Measurements from ENCODE around the gene ENPP7. TPM values are rescaled to one million over a fixed set of nuclear protein-coding genes. Genes with fewer than 3 reads are reported as not detected.
"Not testable (repeated sequence)": the region's sequence is repeated elsewhere in the genome, so short reads cannot be mapped to it uniquely, and the experiment has no call there.

The ENPP7 gene
- polyA plus RNA-seq, 1 donor from 2014 or later = 0.89 TPM

- no peaks in the 10 kb centered on the region for H3K36me3 Mint-ChIP-seq
- H3K9me3 Mint-ChIP-seq = no peaks in the 10 kb centered on the region
- H3K27ac Mint-ChIP-seq = peak overlapping the region in 2 of 3 donors; percentile 77
- peaks cover 34% of the 10 kb centered on the region for H3K27me3 Mint-ChIP-seq
- no peak overlapping the region for H3K4me3 Mint-ChIP-seq
- peaks cover 8 to 14% (median 12%) of the 10 kb centered on the region in 3 donors for H3K4me1 Mint-ChIP-seq
Measured at GRCh38 chr17:79746889-79747507, 16.3 kb downstream of the ENPP7 start.

DNA sequence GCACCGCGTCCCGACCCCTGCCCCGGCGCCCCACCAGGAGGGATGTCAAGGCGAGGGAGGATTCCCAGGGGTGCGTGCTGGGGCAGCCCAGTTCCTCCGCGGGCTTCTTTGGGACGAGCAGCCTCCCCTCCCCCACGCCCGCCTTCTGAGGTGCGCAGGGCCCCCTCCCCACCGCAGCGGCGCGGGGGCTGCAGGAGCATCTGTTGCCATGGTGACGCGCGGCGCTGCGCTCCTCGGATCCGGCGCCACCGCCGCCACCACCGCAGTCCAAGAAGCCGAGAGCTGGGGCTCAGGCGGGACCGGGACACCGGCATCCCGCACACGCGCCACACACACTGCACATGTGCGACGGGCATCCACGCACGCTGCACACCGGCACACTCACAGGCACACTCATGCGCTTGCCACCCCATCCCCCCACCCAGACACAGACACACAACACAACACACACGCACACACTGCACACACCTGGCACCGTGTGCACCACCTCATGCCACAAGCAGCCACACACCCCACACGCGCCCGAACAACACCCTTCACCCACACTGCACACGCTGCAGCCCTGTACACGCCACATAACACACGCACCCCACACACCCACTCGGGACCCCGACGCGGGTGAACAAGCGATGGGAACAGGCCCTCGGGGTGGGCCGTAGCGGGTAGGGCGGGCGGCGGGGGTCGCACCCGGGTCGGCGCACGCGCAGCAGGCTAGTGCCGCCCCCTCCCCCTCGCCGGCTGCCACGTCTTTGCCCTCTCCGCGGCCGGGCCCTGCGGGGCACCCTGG is 17.0 kb downstream of the ENPP7 start:
- H3K36me3 Mint-ChIP-seq = no peaks in the 10 kb centered on the region
- H3K4me3 Mint-ChIP-seq = no peak overlapping the region
- H3K27ac Mint-ChIP-seq = peak overlapping the region; percentile 39 to 77 (median 77)
- H3K9me3 Mint-ChIP-seq = no peaks in the 10 kb centered on the region
- H3K27me3 Mint-ChIP-seq = peaks cover 37% of the 10 kb centered on the region
- H3K4me1 Mint-ChIP-seq = peaks cover 8 to 14% (median 13%) of the 10 kb centered on the region in 3 donors

DNA sequence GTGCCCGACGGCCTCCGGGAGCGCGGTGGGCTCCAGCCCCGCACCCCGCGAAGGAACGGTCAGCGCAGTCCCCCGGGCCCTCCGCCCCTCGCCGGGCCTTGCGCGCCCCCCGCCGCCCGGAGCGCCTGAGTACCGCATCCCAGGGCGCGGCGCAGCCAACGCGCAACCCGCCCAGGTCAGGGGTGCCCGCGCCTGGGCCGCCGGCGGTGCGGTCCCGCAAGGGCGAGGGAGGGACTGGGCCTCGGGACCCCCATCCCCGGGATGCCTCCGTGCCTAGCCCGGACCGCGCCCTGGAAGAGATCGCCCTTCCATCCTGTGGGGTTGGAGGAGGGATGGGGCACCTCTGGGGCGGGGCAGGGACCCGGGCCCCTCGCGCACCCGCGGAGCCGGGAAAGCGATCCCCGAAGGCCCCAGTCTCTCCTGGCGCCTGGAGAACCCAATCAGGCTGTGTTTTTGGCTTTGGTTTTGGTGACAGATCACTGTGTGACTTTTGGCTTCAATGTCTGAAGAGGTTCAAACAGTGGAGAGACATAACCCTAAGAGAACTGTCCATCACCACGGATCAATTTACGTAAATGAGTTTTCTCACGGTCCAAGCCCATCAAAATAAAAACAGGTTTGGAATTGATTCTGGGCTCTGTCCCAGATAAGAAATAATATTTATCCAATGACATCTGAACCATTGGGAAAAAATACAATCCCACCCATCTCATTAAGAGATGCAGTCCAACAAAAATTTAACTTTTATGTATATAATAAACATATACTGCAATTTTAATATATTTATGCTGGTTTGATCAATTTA is 17.8 kb downstream of the ENPP7 start:
- Mint-ChIP-seq H3K9me3 (no peaks in the 10 kb centered on the region), H3K4me1 (peaks cover 8 to 14% (median 13%) of the 10 kb centered on the region in 3 donors), H3K4me3 (no peak overlapping the region), H3K36me3 (no peaks in the 10 kb centered on the region), H3K27ac (no peak overlapping the region), H3K27me3 (peaks cover 40% of the 10 kb centered on the region)

DNA sequence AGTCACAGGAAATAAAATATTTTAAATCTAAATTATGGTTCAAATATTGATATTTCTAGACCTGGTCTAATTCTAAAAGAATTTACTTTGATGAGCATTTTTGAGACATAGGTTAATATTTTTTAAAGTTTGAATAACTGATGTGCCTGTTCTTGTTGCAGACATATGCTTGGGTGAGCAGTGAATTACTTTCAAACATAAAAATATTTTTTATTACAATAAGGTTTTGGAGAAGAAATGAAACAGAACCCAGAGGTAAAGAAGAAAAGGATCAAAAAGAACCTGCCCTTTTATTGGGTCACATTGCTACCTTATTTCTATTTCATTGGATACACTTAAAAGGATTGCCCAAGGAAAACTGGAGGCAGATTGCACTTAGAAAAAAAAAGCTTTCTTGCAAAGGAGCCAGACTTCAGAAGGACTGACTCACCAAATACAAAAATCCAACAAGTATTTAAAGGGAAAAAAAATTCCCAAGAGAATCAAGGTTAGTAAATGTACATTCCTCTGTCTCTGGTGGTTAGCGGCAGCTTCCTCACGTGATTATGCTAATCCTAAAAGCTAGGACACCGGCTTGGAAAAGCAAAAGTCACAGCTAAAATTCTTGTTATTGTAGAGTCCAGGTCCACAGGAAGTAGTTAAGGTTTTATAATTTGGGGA is 18.5 kb downstream of the ENPP7 start:
- no peaks in the 10 kb centered on the region for H3K36me3 Mint-ChIP-seq
- no peaks in the 10 kb centered on the region for H3K9me3 Mint-ChIP-seq
- peaks cover 8 to 14% (median 13%) of the 10 kb centered on the region in 3 donors for H3K4me1 Mint-ChIP-seq
- H3K27me3 Mint-ChIP-seq = peaks cover 44% of the 10 kb centered on the region
- peak overlapping the region in 1 of 3 donors; percentile 68 for H3K27ac Mint-ChIP-seq
- no peak overlapping the region for H3K4me3 Mint-ChIP-seq

GRCh38 chr17:79749958-79750357 is 19.2 kb downstream of the ENPP7 start:
- Mint-ChIP-seq H3K27me3 (peaks cover 49% of the 10 kb centered on the region), H3K36me3 (no peaks in the 10 kb centered on the region), H3K27ac (peak overlapping the region in 1 of 3 donors; percentile 68)

DNA sequence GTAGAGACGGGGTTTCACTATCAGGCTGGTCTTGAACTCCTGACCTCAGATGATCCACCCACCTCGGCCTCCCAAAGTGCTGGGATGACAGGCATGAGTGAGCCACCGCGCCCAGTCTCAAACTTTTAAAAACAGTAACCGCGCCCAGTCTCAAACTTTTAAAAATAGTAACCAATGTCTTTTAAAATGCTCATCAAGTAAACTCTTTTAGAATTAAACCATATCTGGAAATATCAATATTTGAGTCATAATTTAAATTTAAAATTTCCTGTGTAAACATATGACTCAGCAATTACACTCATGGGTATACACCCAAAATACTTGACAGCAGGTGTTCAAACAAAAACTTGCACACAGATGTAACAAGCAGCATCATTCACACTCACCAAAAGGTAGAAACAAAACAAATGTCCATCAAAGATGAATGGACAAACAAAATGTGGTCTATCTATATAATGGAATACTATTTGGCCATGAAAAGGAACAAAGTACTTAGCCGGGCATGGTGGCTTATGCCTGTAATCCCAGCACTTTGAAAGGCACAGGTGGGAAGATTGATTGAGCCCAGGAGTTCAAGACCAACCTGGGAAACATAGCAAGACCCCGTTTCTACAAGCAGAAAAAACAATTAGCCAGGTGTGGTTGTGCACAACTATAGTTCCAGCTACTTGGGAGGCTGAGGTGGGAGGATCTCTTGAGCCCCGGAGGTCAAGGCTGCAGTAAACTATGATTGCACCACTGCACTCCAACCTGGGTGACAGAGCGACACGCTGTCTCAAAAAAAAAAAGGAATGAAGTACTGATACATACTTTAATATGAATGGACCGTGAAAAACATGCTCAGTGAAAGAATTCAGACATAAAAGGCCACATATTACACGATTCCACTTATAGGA is 20.2 kb downstream of the ENPP7 start:
- Mint-ChIP-seq H3K4me1 (peaks cover 3 to 10% (median 8%) of the 10 kb centered on the region in 3 donors), H3K27ac (peak overlapping the region in 1 of 3 donors; percentile 32), H3K9me3 (no peaks in the 10 kb centered on the region), H3K36me3 (no peaks in the 10 kb centered on the region), H3K27me3 (peaks cover 42% of the 10 kb centered on the region), H3K4me3 (no peak overlapping the region)

More at GRCh38 chr17:79749958-79750357, 19.2 kb downstream of the ENPP7 start:
- H3K9me3 Mint-ChIP-seq = no peaks in the 10 kb centered on the region
- no peak overlapping the region for H3K4me3 Mint-ChIP-seq
- peaks cover 8 to 14% (median 13%) of the 10 kb centered on the region in 3 donors for H3K4me1 Mint-ChIP-seq

- Mint-ChIP-seq H3K27me3 (peaks cover 40% of the 10 kb centered on the region), H3K4me1 (peaks cover 3 to 5% (median 4%) of the 10 kb centered on the region in 3 donors), H3K36me3 (no peaks in the 10 kb centered on the region), H3K9me3 (no peaks in the 10 kb centered on the region), H3K4me3 (peak overlapping the region in 1 of 4 donors; percentile 68), H3K27ac (peak overlapping the region in 2 of 3 donors; percentile 46 to 62)
Measured at GRCh38 chr17:79752175-79752574, 21.4 kb downstream of the ENPP7 start.

DNA sequence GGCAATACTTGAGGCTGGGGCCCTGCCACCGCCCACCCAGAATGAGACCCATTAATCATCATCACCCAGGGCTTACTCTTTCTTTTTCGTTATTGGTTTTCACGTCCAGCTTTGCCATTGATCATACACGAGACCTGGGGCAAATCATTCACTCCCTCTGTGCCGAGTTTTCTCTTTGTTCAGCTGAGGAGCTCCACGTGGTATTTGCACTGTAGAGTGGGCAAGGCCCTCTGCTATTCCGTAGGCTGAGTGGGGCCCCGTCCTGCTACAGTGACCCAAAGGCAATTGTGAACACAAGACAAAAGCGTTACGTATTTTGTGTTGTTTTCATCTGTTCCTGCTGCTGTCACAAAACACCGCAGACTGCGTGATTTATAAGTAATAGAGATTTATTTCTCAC is 23.6 kb downstream of the ENPP7 start:
- Mint-ChIP-seq H3K4me3 (no peak overlapping the region), H3K4me1 (peaks cover 0 to 4% (median 1%) of the 10 kb centered on the region in 3 donors), H3K9me3 (no peaks in the 10 kb centered on the region), H3K36me3 (no peaks in the 10 kb centered on the region), H3K27me3 (peaks cover 43% of the 10 kb centered on the region), H3K27ac (no peak overlapping the region)

GRCh38 chr17:79754903-79755302 is 24.2 kb downstream of the ENPP7 start:
- not testable (repeated sequence) for H3K27ac Mint-ChIP-seq, H3K9me3 Mint-ChIP-seq, H3K4me3 Mint-ChIP-seq

GRCh38 chr17:79755591-79755990 is 24.8 kb downstream of the ENPP7 start:
- Mint-ChIP-seq H3K36me3 (no peaks in the 10 kb centered on the region), H3K4me1 (peaks cover 0 to 1% (median 0%) of the 10 kb centered on the region in 3 donors), H3K27ac (no peak overlapping the region), H3K4me3 (no peak overlapping the region), H3K27me3 (peaks cover 42% of the 10 kb centered on the region), H3K9me3 (no peaks in the 10 kb centered on the region)

More at GRCh38 chr17:79754903-79755302, 24.2 kb downstream of the ENPP7 start:
- H3K36me3 Mint-ChIP-seq, H3K4me1 Mint-ChIP-seq: not testable (repeated sequence)
- peaks cover 43% of the 10 kb centered on the region for H3K27me3 Mint-ChIP-seq

- Mint-ChIP-seq H3K27ac (no peak overlapping the region), H3K27me3 (peaks cover 34% of the 10 kb centered on the region), H3K4me3 (no peak overlapping the region), H3K36me3 (no peaks in the 10 kb centered on the region), H3K4me1 (peaks cover 0 to 1% (median 1%) of the 10 kb centered on the region in 3 donors), H3K9me3 (no peaks in the 10 kb centered on the region)
Measured at GRCh38 chr17:79757140-79757745, 26.5 kb downstream of the ENPP7 start.

- Mint-ChIP-seq H3K4me1 (peaks cover 0 to 1% (median 0%) of the 10 kb centered on the region in 3 donors), H3K36me3 (no peaks in the 10 kb centered on the region), H3K27ac (no peak overlapping the region), H3K9me3 (no peaks in the 10 kb centered on the region), H3K27me3 (peaks cover 30% of the 10 kb centered on the region), H3K4me3 (no peak overlapping the region)
Measured at GRCh38 chr17:79758271-79758670, 27.5 kb downstream of the ENPP7 start.

- Mint-ChIP-seq H3K27me3 (peaks cover 20% of the 10 kb centered on the region), H3K4me1 (peaks cover 0 to 1% (median 0%) of the 10 kb centered on the region in 3 donors), H3K4me3 (no peak overlapping the region), H3K9me3 (no peaks in the 10 kb centered on the region), H3K27ac (no peak overlapping the region), H3K36me3 (no peaks in the 10 kb centered on the region)
Measured at GRCh38 chr17:79760197-79760906, 29.6 kb downstream of the ENPP7 start.
